ENCODE data around the gene ANXA8. TPM values are rescaled to one million over a fixed set of nuclear protein-coding genes. Genes with fewer than 3 reads are reported as not detected.

Gene ANXA8
- total RNA-seq, 2 donors from 2014 or later = 8.2 to 13.9 TPM

- intact Hi-C loops (cut with DNase I) = no loop called here
- no peak for DNase-seq (ENCODE audit: low spot score)
Measured at GRCh38 chr10:47440207-47440606, 43.7 kb downstream of the ANXA8 start.

GRCh38 chr10:47438857-47439474 lies 44.9 kb downstream of the ANXA8 start:
- peak in 3 of 4 experiments; percentile 11 to 69 (median 53) for TF ChIP-seq CTCF (IDR thresholded peaks at IDR 0.05)
- TF ChIP-seq POLR2AphosphoS5 (IDR thresholded peaks at IDR 0.05) = peak; percentile 31
- no peak for TF ChIP-seq POLR2A (IDR thresholded peaks at IDR 0.05)
- WGBS = 48% methylated on average over 6 of the region's 6 CpGs

More at GRCh38 chr10:47440207-47440606, 43.7 kb downstream of the ANXA8 start:
- no peaks in the 10 kb centered on the region for H3K4me1 ChIP-seq (replicated peaks)
- no peak overlapping the region for H3K27ac ChIP-seq
- 78% methylated on average over 4 of the region's 4 CpGs for WGBS
- no peaks in the 10 kb centered on the region for H3K27me3 ChIP-seq (replicated peaks; ENCODE audit: insufficient read depth)
- no peak for TF ChIP-seq CTCF (IDR thresholded peaks at IDR 0.05)
- TF ChIP-seq POLR2AphosphoS5 (IDR thresholded peaks at IDR 0.05) = no peak
- no peak for TF ChIP-seq POLR2A (IDR thresholded peaks at IDR 0.05)
- no peak overlapping the region for H3K4me3 ChIP-seq
- H3K9me3 ChIP-seq = no peaks in the 10 kb centered on the region
- no peaks in the 10 kb centered on the region for H3K36me3 ChIP-seq

GRCh38 chr10:47435081-47435480 lies 48.8 kb downstream of the ANXA8 start:
- TF ChIP-seq POLR2AphosphoS5 (IDR thresholded peaks at IDR 0.05) (no peak), CTCF (IDR thresholded peaks at IDR 0.05) (no peak)
- intact Hi-C loops (cut with DNase I) = no loop called here
- no peak overlapping the region for H3K4me3 ChIP-seq
- H3K27me3 ChIP-seq (replicated peaks; ENCODE audit: insufficient read depth) = no peaks in the 10 kb centered on the region
- no peak for DNase-seq (ENCODE audit: low spot score)
- no peak overlapping the region for H3K27ac ChIP-seq
- H3K36me3 ChIP-seq = no peaks in the 10 kb centered on the region
- H3K9me3 ChIP-seq = no peaks in the 10 kb centered on the region
- no peaks in the 10 kb centered on the region for H3K4me1 ChIP-seq (replicated peaks)

More at GRCh38 chr10:47438857-47439474, 44.9 kb downstream of the ANXA8 start:
- Histone ChIP-seq H3K9me3 (no peaks in the 10 kb centered on the region), H3K4me1 (replicated peaks) (no peaks in the 10 kb centered on the region), H3K27ac (no peak overlapping the region), H3K36me3 (no peaks in the 10 kb centered on the region), H3K27me3 (replicated peaks; ENCODE audit: insufficient read depth) (no peaks in the 10 kb centered on the region), H3K4me3 (no peak overlapping the region)
- intact Hi-C loops (cut with DNase I) = no loop called here
- DNase-seq (ENCODE audit: low spot score) = peak; percentile 59

GRCh38 chr10:47425813-47426419 lies 58.0 kb downstream of the ANXA8 start:
- 86% methylated on average over 4 of the region's 4 CpGs for WGBS

More at GRCh38 chr10:47425813-47426419, 58.0 kb downstream of the ANXA8 start:
- Histone ChIP-seq H3K27ac (no peak overlapping the region), H3K4me3 (no peak overlapping the region), H3K9me3 (no peaks in the 10 kb centered on the region), H3K27me3 (replicated peaks; ENCODE audit: insufficient read depth) (no peaks in the 10 kb centered on the region), H3K4me1 (replicated peaks) (no peaks in the 10 kb centered on the region), H3K36me3 (no peaks in the 10 kb centered on the region)
- intact Hi-C loops (cut with DNase I) = no loop called here
- TF ChIP-seq POLR2AphosphoS5 (IDR thresholded peaks at IDR 0.05) (no peak), CTCF (IDR thresholded peaks at IDR 0.05) (no peak), POLR2A (IDR thresholded peaks at IDR 0.05) (no peak)
- peak; percentile 1 for DNase-seq (ENCODE audit: low spot score)
